ENCODE measurements around the gene TMEM219.
"Not testable (repeated sequence)": the region's sequence is repeated elsewhere in the genome, so short reads cannot be mapped to it uniquely, and the experiment has no call there.

The TMEM219 gene

GRCh38 chr16:29926711-29927052, 35.2 kb upstream of the TMEM219 start:
- DNase-seq (ENCODE audit: low spot score) = no peak
- Histone ChIP-seq H4K91ac (ENCODE audit: low read depth, low read length, poor library complexity) (no peak overlapping the region), H3K14ac (ENCODE audit: low read length) (no peak overlapping the region), H2BK12ac (ENCODE audit: low read length) (no peak overlapping the region), H2BK5ac (ENCODE audit: low read length) (peak overlapping the region; percentile 83), H3K4me2 (ENCODE audit: insufficient read depth, low read length, poor library complexity, severe bottlenecking) (peak overlapping the region; percentile 83), H3K27ac (replicated peaks; ENCODE audit: low read length) (peak overlapping the region; percentile 82), H3K9me3 (replicated peaks in 1 of 2; ENCODE audit: control insufficient read depth in 2 of 2, insufficient read depth in 1 of 2, low read depth in 1 of 2, low read length in 2 of 2) (no peaks in the 10 kb centered on the region), H3K18ac (ENCODE audit: low read length) (peak overlapping the region; percentile 99), H3K9ac (ENCODE audit: low read depth, low read length, poor library complexity) (peak overlapping the region; percentile 98), H4K8ac (ENCODE audit: low read depth, low read length) (no peak overlapping the region), H3K4me1 (ENCODE audit: control insufficient read depth in 2 of 2, insufficient read depth in 1 of 2, low read depth in 1 of 2, low read length in 2 of 2) (peaks cover 5 to 14% of the 10 kb centered on the region in 2 donors), H3K36me3 (replicated peaks in 1 of 2; ENCODE audit: control insufficient read depth in 2 of 2, insufficient read depth in 2 of 2, low read length in 2 of 2) (peaks cover 5 to 15% of the 10 kb centered on the region in 2 donors), H2BK15ac (ENCODE audit: low read length) (no peak overlapping the region), H2AFZ (ENCODE audit: low read length) (peak overlapping the region; percentile 93), H2AK5ac (ENCODE audit: low read depth, low read length) (peak overlapping the region; percentile 93), H2BK120ac (ENCODE audit: low read depth, low read length) (peak overlapping the region; percentile 42), H3K27me3 (ENCODE audit: control insufficient read depth in 3 of 3, insufficient read depth in 3 of 3, low read depth in 1 of 3, low read length in 3 of 3) (no peaks in the 10 kb centered on the region), H3K4ac (ENCODE audit: low read length) (peak overlapping the region; percentile 89), H3K23ac (ENCODE audit: low read depth, low read length, poor library complexity) (peak overlapping the region; percentile 29), H3K79me1 (ENCODE audit: low read depth, low read length) (peaks cover 10% of the 10 kb centered on the region), H3K4me3 (ENCODE audit: low read length in 2 of 2) (peak overlapping the region; percentile 69 to 85)
- WGBS, 2 donors (ENCODE audit: extremely low coverage in 2 of 2, insufficient read length in 2 of 2, insufficient replicate concordance in 1 of 2) = no CpG with 5 or more reads among the region's 12 CpGs

- Histone ChIP-seq H2AK5ac (ENCODE audit: low read depth, low read length) (no peak overlapping the region), H3K79me1 (ENCODE audit: low read depth, low read length) (peaks cover 10% of the 10 kb centered on the region), H2BK5ac (ENCODE audit: low read length) (no peak overlapping the region), H2BK12ac (ENCODE audit: low read length) (no peak overlapping the region), H2BK120ac (ENCODE audit: low read depth, low read length) (no peak overlapping the region), H3K4me3 (ENCODE audit: low read length in 2 of 2) (peak overlapping the region; percentile 69 to 85), H3K27ac (replicated peaks; ENCODE audit: low read length) (no peak overlapping the region), H3K9me3 (replicated peaks in 1 of 2; ENCODE audit: control insufficient read depth in 2 of 2, insufficient read depth in 1 of 2, low read depth in 1 of 2, low read length in 2 of 2) (no peaks in the 10 kb centered on the region), H3K23ac (ENCODE audit: low read depth, low read length, poor library complexity) (no peak overlapping the region), H4K8ac (ENCODE audit: low read depth, low read length) (no peak overlapping the region), H3K18ac (ENCODE audit: low read length) (no peak overlapping the region), H2AFZ (ENCODE audit: low read length) (no peak overlapping the region), H3K36me3 (replicated peaks in 1 of 2; ENCODE audit: control insufficient read depth in 2 of 2, insufficient read depth in 2 of 2, low read length in 2 of 2) (peaks cover 5 to 9% of the 10 kb centered on the region in 2 donors), H3K27me3 (ENCODE audit: control insufficient read depth in 3 of 3, insufficient read depth in 3 of 3, low read depth in 1 of 3, low read length in 3 of 3) (no peaks in the 10 kb centered on the region), H2BK15ac (ENCODE audit: low read length) (no peak overlapping the region), H3K4ac (ENCODE audit: low read length) (no peak overlapping the region), H3K4me1 (ENCODE audit: control insufficient read depth in 2 of 2, insufficient read depth in 1 of 2, low read depth in 1 of 2, low read length in 2 of 2) (peaks cover 5 to 14% of the 10 kb centered on the region in 2 donors), H3K4me2 (ENCODE audit: insufficient read depth, low read length, poor library complexity, severe bottlenecking) (peak overlapping the region; percentile 83), H3K9ac (ENCODE audit: low read depth, low read length, poor library complexity) (no peak overlapping the region), H3K14ac (ENCODE audit: low read length) (no peak overlapping the region), H4K91ac (ENCODE audit: low read depth, low read length, poor library complexity) (no peak overlapping the region)
- no peak for DNase-seq (ENCODE audit: low spot score)
- no CpG with 5 or more reads among the region's 12 CpGs for WGBS, 2 donors (ENCODE audit: extremely low coverage in 2 of 2, insufficient read length in 2 of 2, insufficient replicate concordance in 1 of 2)
Observed at GRCh38 chr16:29927070-29927905, 34.6 kb upstream of the TMEM219 start.

GRCh38 chr16:29931750-29932149, 30.1 kb upstream of the TMEM219 start:
- H2BK5ac ChIP-seq (ENCODE audit: low read length); H3K4me3 ChIP-seq (ENCODE audit: low read length in 2 of 2); H3K23ac ChIP-seq (ENCODE audit: low read depth, low read length, poor library complexity); H3K4me1 ChIP-seq (ENCODE audit: control insufficient read depth in 2 of 2, insufficient read depth in 1 of 2, low read depth in 1 of 2, low read length in 2 of 2); H3K27ac ChIP-seq (replicated peaks; ENCODE audit: low read length); H4K8ac ChIP-seq (ENCODE audit: low read depth, low read length); H2BK120ac ChIP-seq (ENCODE audit: low read depth, low read length); H2BK15ac ChIP-seq (ENCODE audit: low read length); H3K36me3 ChIP-seq (replicated peaks in 1 of 2; ENCODE audit: control insufficient read depth in 2 of 2, insufficient read depth in 2 of 2, low read length in 2 of 2); DNase-seq (ENCODE audit: low spot score); H2AK5ac ChIP-seq (ENCODE audit: low read depth, low read length); H3K27me3 ChIP-seq (ENCODE audit: control insufficient read depth in 3 of 3, insufficient read depth in 3 of 3, low read depth in 1 of 3, low read length in 3 of 3); H2AFZ ChIP-seq (ENCODE audit: low read length); H3K9me3 ChIP-seq (replicated peaks in 1 of 2; ENCODE audit: control insufficient read depth in 2 of 2, insufficient read depth in 1 of 2, low read depth in 1 of 2, low read length in 2 of 2); H3K18ac ChIP-seq (ENCODE audit: low read length); H2BK12ac ChIP-seq (ENCODE audit: low read length); H4K91ac ChIP-seq (ENCODE audit: low read depth, low read length, poor library complexity); H3K79me1 ChIP-seq (ENCODE audit: low read depth, low read length); H3K14ac ChIP-seq (ENCODE audit: low read length); H3K4ac ChIP-seq (ENCODE audit: low read length); H3K9ac ChIP-seq (ENCODE audit: low read depth, low read length, poor library complexity); H3K4me2 ChIP-seq (ENCODE audit: insufficient read depth, low read length, poor library complexity, severe bottlenecking): not testable (repeated sequence)
- no CpG with 5 or more reads among the region's 2 CpGs for WGBS, 2 donors (ENCODE audit: extremely low coverage in 2 of 2, insufficient read length in 2 of 2, insufficient replicate concordance in 1 of 2)

- Histone ChIP-seq H3K36me3 (replicated peaks in 1 of 2; ENCODE audit: control insufficient read depth in 2 of 2, insufficient read depth in 2 of 2, low read length in 2 of 2) (peaks cover 0 to 3% of the 10 kb centered on the region in 2 donors), H2AK5ac (ENCODE audit: low read depth, low read length) (no peak overlapping the region), H3K27me3 (ENCODE audit: control insufficient read depth in 3 of 3, insufficient read depth in 3 of 3, low read depth in 1 of 3, low read length in 3 of 3) (no peaks in the 10 kb centered on the region), H3K9ac (ENCODE audit: low read depth, low read length, poor library complexity) (no peak overlapping the region), H3K79me1 (ENCODE audit: low read depth, low read length) (peaks cover 1% of the 10 kb centered on the region), H4K8ac (ENCODE audit: low read depth, low read length) (no peak overlapping the region), H3K4ac (ENCODE audit: low read length) (no peak overlapping the region), H3K4me3 (ENCODE audit: low read length in 2 of 2) (no peak overlapping the region), H2BK15ac (ENCODE audit: low read length) (no peak overlapping the region), H3K14ac (ENCODE audit: low read length) (no peak overlapping the region), H2BK120ac (ENCODE audit: low read depth, low read length) (no peak overlapping the region), H3K23ac (ENCODE audit: low read depth, low read length, poor library complexity) (no peak overlapping the region), H3K9me3 (replicated peaks in 1 of 2; ENCODE audit: control insufficient read depth in 2 of 2, insufficient read depth in 1 of 2, low read depth in 1 of 2, low read length in 2 of 2) (peaks cover 0 to 4% of the 10 kb centered on the region in 2 donors), H4K91ac (ENCODE audit: low read depth, low read length, poor library complexity) (no peak overlapping the region), H3K27ac (replicated peaks; ENCODE audit: low read length) (no peak overlapping the region), H3K4me2 (ENCODE audit: insufficient read depth, low read length, poor library complexity, severe bottlenecking) (no peak overlapping the region), H2AFZ (ENCODE audit: low read length) (no peak overlapping the region), H3K18ac (ENCODE audit: low read length) (no peak overlapping the region), H2BK12ac (ENCODE audit: low read length) (no peak overlapping the region), H2BK5ac (ENCODE audit: low read length) (no peak overlapping the region), H3K4me1 (ENCODE audit: control insufficient read depth in 2 of 2, insufficient read depth in 1 of 2, low read depth in 1 of 2, low read length in 2 of 2) (peaks cover 4 to 7% of the 10 kb centered on the region in 2 donors)
- WGBS, 2 donors (ENCODE audit: extremely low coverage in 2 of 2, insufficient read length in 2 of 2, insufficient replicate concordance in 1 of 2) = no CpG with 5 or more reads among the region's 4 CpGs
- DNase-seq (ENCODE audit: low spot score) = no peak
Observed at GRCh38 chr16:29940656-29941055, 21.2 kb upstream of the TMEM219 start.
